HCT116 (cell line): ENCODE measurements around the gene PLEKHG3.

Experiments used
- CTCF ChIP-seq, 3 experiments: fragments of 200-600 bp in 1 of 3; sonication (generic) in 1 of 3; IDR thresholded peaks in 2 of 3; conservative IDR thresholded peaks in 1 of 3; 2 replicates each; pipeline ENCODE4 v1.5.1; 2012 to 2017; ENCODE audit warnings: low read depth in 2 of 3, low read length in 2 of 3, antibody characterized with exemption in 1 of 3, borderline replicate concordance in 1 of 3, control low read depth in 1 of 3, mild to moderate bottlenecking in 1 of 3, mixed read lengths in 1 of 3, mixed run types in 1 of 3, moderate library complexity in 1 of 3; ENCODE audit not compliant: insufficient read depth in 1 of 3
- EGR1 ChIP-seq: IDR thresholded peaks from 2 replicates; pipeline ENCODE4 v1.6.1; 2012; ENCODE audit warnings: low read depth
- EZH2 ChIP-seq: fragments of 200-600 bp; sonication (generic); IDR thresholded peaks from 2 replicates; pipeline ENCODE4 v1.6.1; 2017; ENCODE audit warnings: antibody characterized with exemption, mixed run types
- EZH2phosphoT487 ChIP-seq: fragments of 200-600 bp; IDR thresholded peaks from 2 replicates; pipeline ENCODE4 v1.6.1; 2018; ENCODE audit warnings: antibody characterized with exemption, borderline replicate concordance
- POLR2A ChIP-seq: IDR thresholded peaks from 2 replicates; pipeline ENCODE4 v1.7.0; 2011; ENCODE audit warnings: borderline replicate concordance; ENCODE audit not compliant: insufficient read depth, insufficient read length; ENCODE audit errors: extremely low read depth
- POLR2AphosphoS5 ChIP-seq: IDR thresholded peaks from 2 replicates; pipeline ENCODE4 v1.6.1; 2011; ENCODE audit warnings: mild to moderate bottlenecking, low read depth, low read length, moderate library complexity
- RAD21 ChIP-seq: IDR thresholded peaks from 2 replicates; pipeline ENCODE4 v1.6.1; 2012; ENCODE audit warnings: low read depth, mild to moderate bottlenecking
- SIN3A ChIP-seq: IDR thresholded peaks from 2 replicates; pipeline ENCODE4 v1.6.1; 2012; ENCODE audit warnings: low read depth
- ZBTB33 ChIP-seq: IDR thresholded peaks from 2 replicates; pipeline ENCODE4 v1.6.1; 2011; ENCODE audit warnings: mild to moderate bottlenecking, low read length, moderate library complexity; ENCODE audit not compliant: insufficient replicate concordance; ENCODE audit errors: extremely low read depth
- ZNF274 ChIP-seq: fragments of 200-500 bp; sonication (Bioruptor generic); IDR thresholded peaks from 2 replicates; pipeline ENCODE4 v1.6.1; 2014; ENCODE audit warnings: mild to moderate bottlenecking, low read depth, low read length, inconsistent platforms

- no peak for TF ChIP-seq RAD21
- no peak for TF ChIP-seq CTCF (IDR thresholded peaks at IDR 0.05 in 2 of 3, conservative IDR thresholded peaks at IDR 0.05 in 1 of 3; ENCODE audit: borderline replicate concordance in 1 of 3, insufficient read depth in 1 of 3, low read depth in 2 of 3, low read length in 2 of 3)
- TF ChIP-seq POLR2A: no peak
- no peak for TF ChIP-seq EGR1
- no peak for TF ChIP-seq ZNF274
- TF ChIP-seq SIN3A: no peak
- TF ChIP-seq EZH2phosphoT487: no peak
- no peak for TF ChIP-seq POLR2AphosphoS5
- no peak for TF ChIP-seq ZBTB33
- no peak for TF ChIP-seq EZH2
Observed at GRCh38 chr14:64658201-64658600, 46.0 kb upstream of the PLEKHG3 start.
